ENCODE results near the gene PLBD1. TPM values are rescaled to one million over a fixed set of nuclear protein-coding genes. Genes with fewer than 3 reads are reported as not detected.

PLBD1 gene
- total RNA-seq, 6 donors from 2014 or later, result 17.8 to 69.2 (median 36.5) TPM

- Histone ChIP-seq H3K27me3 (no peaks in the 10 kb centered on the region), H3K4me3 (no peak overlapping the region), H3K36me3 (no peaks in the 10 kb centered on the region), H3K4me1 (peaks cover 0 to 9% (median 3%) of the 10 kb centered on the region in 4 donors), H3K27ac (no peak overlapping the region), H3K9me3 (no peaks in the 10 kb centered on the region)
- TF ChIP-seq EP300 (IDR thresholded peaks at IDR 0.05) (no peak), POLR2AphosphoS5 (IDR thresholded peaks at IDR 0.05) (no peak), POLR2A (IDR thresholded peaks at IDR 0.05) (no peak)
- TF ChIP-seq, protein P1, sequence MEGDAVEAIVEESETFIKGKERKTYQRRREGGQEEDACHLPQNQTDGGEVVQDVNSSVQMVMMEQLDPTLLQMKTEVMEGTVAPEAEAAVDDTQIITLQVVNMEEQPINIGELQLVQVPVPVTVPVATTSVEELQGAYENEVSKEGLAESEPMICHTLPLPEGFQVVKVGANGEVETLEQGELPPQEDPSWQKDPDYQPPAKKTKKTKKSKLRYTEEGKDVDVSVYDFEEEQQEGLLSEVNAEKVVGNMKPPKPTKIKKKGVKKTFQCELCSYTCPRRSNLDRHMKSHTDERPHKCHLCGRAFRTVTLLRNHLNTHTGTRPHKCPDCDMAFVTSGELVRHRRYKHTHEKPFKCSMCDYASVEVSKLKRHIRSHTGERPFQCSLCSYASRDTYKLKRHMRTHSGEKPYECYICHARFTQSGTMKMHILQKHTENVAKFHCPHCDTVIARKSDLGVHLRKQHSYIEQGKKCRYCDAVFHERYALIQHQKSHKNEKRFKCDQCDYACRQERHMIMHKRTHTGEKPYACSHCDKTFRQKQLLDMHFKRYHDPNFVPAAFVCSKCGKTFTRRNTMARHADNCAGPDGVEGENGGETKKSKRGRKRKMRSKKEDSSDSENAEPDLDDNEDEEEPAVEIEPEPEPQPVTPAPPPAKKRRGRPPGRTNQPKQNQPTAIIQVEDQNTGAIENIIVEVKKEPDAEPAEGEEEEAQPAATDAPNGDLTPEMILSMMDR (IDR thresholded peaks at IDR 0.05), result no peak
- 89 to 90% methylated on average over 5 of the region's 5 CpGs for WGBS, 2 donors
- no peak for ATAC-seq (ENCODE audit: low FRiP score in 2 of 2)
- no peak for DNase-seq
These were observed 5.4 kb upstream of the PLBD1 start for GRCh38 chr12:14573118-14573517.

GRCh38 chr12:14572401-14572800 lies 4.7 kb upstream of the PLBD1 start:
- Histone ChIP-seq H3K4me3 (no peak overlapping the region), H3K36me3 (no peaks in the 10 kb centered on the region), H3K27me3 (no peaks in the 10 kb centered on the region), H3K4me1 (peaks cover 0 to 13% (median 3%) of the 10 kb centered on the region in 4 donors), H3K9me3 (no peaks in the 10 kb centered on the region), H3K27ac (no peak overlapping the region)
- TF ChIP-seq POLR2AphosphoS5 (IDR thresholded peaks at IDR 0.05) (no peak), POLR2A (IDR thresholded peaks at IDR 0.05) (no peak)
- ATAC-seq (ENCODE audit: low FRiP score in 2 of 2), result no peak
- no peak for DNase-seq
- 80 to 84% methylated on average over 4 of the region's 4 CpGs for WGBS, 2 donors

DNA sequence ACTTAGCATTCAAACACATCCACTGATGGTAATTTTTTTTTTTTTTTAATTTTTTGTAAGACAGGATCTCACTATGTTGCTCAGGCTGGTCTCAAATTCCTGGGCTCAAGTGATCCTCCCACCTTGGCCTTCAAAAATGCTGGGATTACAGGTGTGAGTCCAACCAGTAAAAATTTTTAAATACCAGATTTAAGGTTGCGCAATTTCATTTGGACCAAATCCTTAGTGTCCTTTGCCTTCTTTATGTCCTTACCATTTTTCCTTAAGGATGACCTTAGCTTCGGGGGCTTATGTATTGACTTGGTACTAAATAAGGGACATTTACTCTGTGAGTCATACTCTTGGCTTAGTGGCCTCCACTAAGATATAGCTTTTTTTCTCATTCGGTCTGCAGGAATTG lies 4.1 kb upstream of the PLBD1 start:
- Histone ChIP-seq H3K9me3 (no peaks in the 10 kb centered on the region), H3K4me3 (no peak overlapping the region), H3K27ac (no peak overlapping the region), H3K27me3 (no peaks in the 10 kb centered on the region), H3K4me1 (peaks cover 0 to 15% (median under 1%) of the 10 kb centered on the region in 4 donors), H3K36me3 (no peaks in the 10 kb centered on the region)
- TF ChIP-seq POLR2A (IDR thresholded peaks at IDR 0.05) (no peak), EP300 (IDR thresholded peaks at IDR 0.05) (no peak), POLR2AphosphoS5 (IDR thresholded peaks at IDR 0.05) (no peak)
- TF ChIP-seq, protein P1 (IDR thresholded peaks at IDR 0.05), result no peak
- ATAC-seq (ENCODE audit: low FRiP score in 2 of 2) (no peak), DNase-seq (no peak)
- 94 to 98% methylated on average over 3 of the region's 3 CpGs for WGBS, 2 donors

DNA sequence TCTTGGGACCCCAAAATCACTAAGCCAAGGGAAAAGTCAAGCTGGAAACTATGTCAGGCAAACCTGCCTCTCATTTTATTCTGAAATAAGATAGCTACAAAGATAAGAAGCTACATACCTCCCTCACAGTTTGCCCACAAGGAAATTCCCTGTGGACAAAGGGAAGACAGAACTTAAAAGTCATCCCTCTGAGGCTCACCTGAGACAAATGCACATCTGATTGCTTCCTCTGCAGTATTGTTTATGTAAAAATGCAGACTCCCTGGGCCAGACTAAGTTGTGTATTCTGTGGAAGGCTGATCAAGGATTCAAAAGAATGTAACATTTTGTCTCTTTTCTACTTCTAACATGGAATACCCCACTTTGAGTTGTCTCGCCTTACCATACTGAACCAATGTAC lies 2.5 kb upstream of the PLBD1 start:
- ATAC-seq (ENCODE audit: low FRiP score in 2 of 2), result no peak
- 96 to 100% methylated on average over 1 of the region's 1 CpG for WGBS, 2 donors
- Histone ChIP-seq H3K36me3 (no peaks in the 10 kb centered on the region), H3K9me3 (no peaks in the 10 kb centered on the region), H3K27ac (no peak overlapping the region), H3K27me3 (no peaks in the 10 kb centered on the region), H3K4me3 (no peak overlapping the region), H3K4me1 (peaks cover 0 to 14% (median 0%) of the 10 kb centered on the region in 4 donors)
- DNase-seq, result no peak
- TF ChIP-seq, protein P1 (IDR thresholded peaks at IDR 0.05), result no peak

GRCh38 chr12:14564336-14564959 lies 3.2 kb downstream of the PLBD1 start:
- Histone ChIP-seq H3K4me1 (peaks cover 0 to 22% (median 5%) of the 10 kb centered on the region in 4 donors), H3K36me3 (no peaks in the 10 kb centered on the region), H3K4me3 (no peak overlapping the region), H3K9me3 (no peaks in the 10 kb centered on the region), H3K27me3 (no peaks in the 10 kb centered on the region), H3K27ac (no peak overlapping the region)
- ATAC-seq (ENCODE audit: low FRiP score in 2 of 2) (no peak), DNase-seq (no peak)
- 95 to 100% methylated on average over 1 to 2 of the region's 2 CpGs for WGBS, 2 donors
- TF ChIP-seq POLR2AphosphoS5 (IDR thresholded peaks at IDR 0.05) (no peak), POLR2A (IDR thresholded peaks at IDR 0.05) (no peak), EP300 (IDR thresholded peaks at IDR 0.05) (no peak)
- TF ChIP-seq, protein P1 (IDR thresholded peaks at IDR 0.05), result no peak

Data from upper lobe of left lung (tissue), 6 donors.